Breast epithelium (tissue), 3 donors: ENCODE measurements around the gene CAPN15.

Experiments used
- CTCF ChIP-seq, 3 donors: fragments of 450-650 bp; IDR thresholded peaks; one replicate each; pipeline ENCODE4 v1.5.1; 2016 to 2017; ENCODE audit warnings: antibody characterized with exemption in 3 of 3, mild to moderate bottlenecking in 3 of 3, moderate library complexity in 3 of 3
- POLR2A ChIP-seq: fragments of 450-650 bp; IDR thresholded peaks from one replicate; pipeline ENCODE4 v1.6.1; 2016; ENCODE audit warnings: antibody characterized with exemption, mild to moderate bottlenecking, moderate library complexity
- POLR2AphosphoS5 ChIP-seq, 3 donors: sonication (generic); formaldehyde crosslinking; IDR thresholded peaks; one replicate each; pipeline ENCODE4 v1.6.1; 2017; ENCODE audit warnings: antibody characterized with exemption in 3 of 3

- TF ChIP-seq POLR2AphosphoS5 (IDR thresholded peaks at IDR 0.05) (no peak), CTCF (IDR thresholded peaks at IDR 0.05) (no peak), POLR2A (no peak)
Observed at GRCh38 chr16:523097-523741, 4.3 kb upstream of the CAPN15 start.
